K562 (cell line): ENCODE measurements around the gene MAZ. TPM values are rescaled to one million over a fixed set of nuclear protein-coding genes. Genes with fewer than 3 reads are reported as not detected.

Experiments used
- ARID1B ChIP-seq: fragments of 450-650 bp; IDR thresholded peaks from 2 replicates; pipeline ENCODE4 v1.6.1; 2016; ENCODE audit warnings: antibody characterized with exemption, mild to moderate bottlenecking, inconsistent platforms
- CXXC5 ChIP-seq: fragments of 250-450 bp; sonication (Bioruptor Pico); IDR thresholded peaks from 2 replicates; pipeline ENCODE4 v1.8.0; 2022; ENCODE audit warnings: inconsistent platforms, mild to moderate bottlenecking, moderate library complexity
- ELK1 ChIP-seq: sonication (generic); formaldehyde crosslinking; IDR thresholded peaks from 2 replicates; pipeline ENCODE4 v1.8.1; 2022; ENCODE audit warnings: missing genetic modification reagents
- FOXM1 ChIP-seq, 2 experiments: fragments of 450-650 bp in 1 of 2; sonication (generic) in 1 of 2; formaldehyde crosslinking in 1 of 2; IDR thresholded peaks; 2 replicates each; pipeline versions ENCODE4 v1.6.1 to v1.9.0; 2017 to 2022; ENCODE audit warnings: low read depth in 2 of 2, mild to moderate bottlenecking in 2 of 2, missing genetic modification reagents in 1 of 2, moderate library complexity in 1 of 2
- FOXP4 ChIP-seq: sonication (generic); formaldehyde crosslinking; IDR thresholded peaks from 2 replicates; pipeline ENCODE4 v1.8.0; 2022; ENCODE audit warnings: mild to moderate bottlenecking, missing genetic modification reagents, borderline replicate concordance
- GABPA ChIP-seq: fragments of 200-800 bp; sonication (Bioruptor generic); conservative IDR thresholded peaks from 2 replicates; pipeline ENCODE4 v1.6.1; 2016; ENCODE audit warnings: low read depth, missing genetic modification characterization, missing compliant biosample characterization
- MLX ChIP-seq, 2 experiments: fragments of 450-650 bp in 1 of 2; sonication (generic) in 1 of 2; formaldehyde crosslinking; conservative IDR thresholded peaks; 2 replicates each; pipeline versions ENCODE4 v1.4.0 to v1.8.1; 2020 to 2022; ENCODE audit warnings: mild to moderate bottlenecking in 1 of 2, missing genetic modification reagents in 1 of 2
- NFIC ChIP-seq: fragments of 450-650 bp; IDR thresholded peaks from 2 replicates; pipeline ENCODE4 v1.6.1; 2017; ENCODE audit warnings: mild to moderate bottlenecking, inconsistent platforms
- NR2C1 ChIP-seq, 2 experiments: fragments of 450-650 bp; IDR thresholded peaks; 2 replicates each; pipeline ENCODE4 v1.6.1; 2017; ENCODE audit warnings: mild to moderate bottlenecking in 2 of 2, antibody characterized with exemption in 1 of 2, inconsistent platforms in 1 of 2, missing compliant biosample characterization in 1 of 2, missing genetic modification characterization in 1 of 2
- PHF20 ChIP-seq: fragments of 450-650 bp; IDR thresholded peaks from 2 replicates; pipeline ENCODE4 v1.6.1; 2018; ENCODE audit not compliant: partially characterized antibody
- POLR3G ChIP-seq: IDR thresholded peaks from 2 replicates; pipeline ENCODE4 v1.6.1; 2011; ENCODE audit not compliant: insufficient read length, insufficient replicate concordance; ENCODE audit errors: extremely low read depth
- RHOXF2B ChIP-seq: fragments of 250-450 bp; sonication (Bioruptor Pico); conservative IDR thresholded peaks from 2 replicates; pipeline ENCODE4 v1.5.1; 2021
- SOX6 ChIP-seq: fragments of 450-650 bp; IDR thresholded peaks from 2 replicates; pipeline ENCODE4 v1.6.1; 2014; ENCODE audit warnings: mild to moderate bottlenecking
- SRSF7 ChIP-seq: fragments of 200-400 bp; formaldehyde crosslinking; optimal IDR thresholded peaks from 2 replicates; pipeline ENCODE3; 2017; ENCODE audit warnings: mild to moderate bottlenecking, low read depth, low read length
- ZEB2 ChIP-seq: fragments of 450-650 bp; IDR thresholded peaks from 2 replicates; pipeline ENCODE4 v1.6.1; 2016
- ZNF512 ChIP-seq: IDR thresholded peaks from 2 replicates; pipeline ENCODE4 v1.6.1; 2016; ENCODE audit warnings: missing genetic modification characterization, missing compliant biosample characterization
- ZNF561 ChIP-seq: fragments of 450-650 bp; formaldehyde crosslinking; conservative IDR thresholded peaks from 2 replicates; pipeline ENCODE4 v1.4.0; 2020; ENCODE audit warnings: mild to moderate bottlenecking, moderate library complexity
- polyA plus RNA-seq, 8 experiments: library from polyadenylated mRNA; depleted of rRNA in 4 of 8; stranded (reverse) in 5 of 8; unstranded in 3 of 8; fragments of >200 nt; fragmentation: Nextera tagmentation in 2 of 8; fragmentation: Illumina TruSeq in 1 of 8; extraction: Ambion mirVana in 2 of 8; extraction: Trizol in 1 of 8; gene quantifications; 2 replicates each; pipeline versions ENCODE4 v1.2.1 to v1.2.3, GENCODE V29; 2011 to 2014; ENCODE audit warnings: inconsistent platforms in 1 of 8, missing spikeins in 1 of 8
- total RNA-seq, 7 experiments: library from RNA; depleted of rRNA in 6 of 7; stranded (reverse); fragments of >200 nt in 6 of 7; fragmentation: Illumina TruSeq in 2 of 7; extraction: Trizol in 2 of 7; gene quantifications; 2 replicates each; pipeline versions ENCODE4 v1.2.1 to v1.2.3, GENCODE V29; 2011 to 2021; ENCODE audit warnings: low replicate concordance in 1 of 7

MAZ gene
- total and polyA plus RNA-seq, 9 of the 15 experiments (the other 6 are each of a cell fraction or from before 2014, with no cell fraction given) = 45.4 to 532 (median 250) TPM

GRCh38 chr16:29807426-29808218 lies 1.3 kb downstream of the MAZ start (continued):
- TF ChIP-seq FOXP4 (peak; percentile 82), RHOXF2B (CRISPR knock-in tag) (no peak), ARID1B (peak; percentile 32; the same call in 1 of the 2 replicates), MLX (CRISPR knock-in tag; conservative IDR thresholded peaks at IDR 0.05) (peak in 1 of 2 experiments; percentile 94; a peak in 2 of 4 replicates), ZNF512 (tag) (no peak), ELK1 (no peak), PHF20 (no peak), FOXM1 (IDR thresholded peaks at IDR 0.05; ENCODE audit: low read depth) (no peak), FOXM1 (CRISPR knock-in tag; IDR thresholded peaks at IDR 0.05; ENCODE audit: low read depth) (no peak; the same call in 1 of the 2 replicates), ZNF561 (CRISPR knock-in tag) (0 out of 2 replicates have a peak, but pooled peaks have one; percentile 37), SRSF7 (no peak), SOX6 (no peak), NR2C1 (IDR thresholded peaks at IDR 0.05) (no peak), NR2C1 (tag; IDR thresholded peaks at IDR 0.05) (peak; percentile 61; the same call in 1 of the 2 replicates), ZEB2 (no peak), NFIC (peak; percentile 43; the same call in 1 of the 2 replicates), GABPA (peak; percentile 82), CXXC5 (peak; percentile 79), POLR3G (no peak)
